ENCODE results near the gene KIF26B.

KIF26B gene

DNA sequence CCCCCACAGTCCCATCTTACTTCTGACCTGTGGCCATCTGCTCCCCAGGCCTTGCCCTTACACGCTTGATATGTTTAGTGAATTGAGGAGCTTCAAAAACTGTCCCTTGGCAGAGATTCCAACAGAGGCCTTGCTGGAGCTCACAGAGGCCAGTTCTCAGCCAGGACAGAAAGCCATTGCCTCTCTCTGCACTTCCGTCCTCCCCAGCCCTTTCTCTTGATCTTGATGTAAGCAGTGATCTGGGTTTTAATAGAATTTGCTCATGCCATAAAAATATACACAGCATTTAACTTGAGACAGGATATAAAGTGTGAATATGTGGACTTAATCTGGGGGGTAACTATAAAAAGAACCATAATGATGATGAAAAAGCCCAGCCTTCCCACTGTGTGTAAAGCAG, 453.5 kb downstream of the KIF26B start:
- DNase-seq, result no peak

DNA sequence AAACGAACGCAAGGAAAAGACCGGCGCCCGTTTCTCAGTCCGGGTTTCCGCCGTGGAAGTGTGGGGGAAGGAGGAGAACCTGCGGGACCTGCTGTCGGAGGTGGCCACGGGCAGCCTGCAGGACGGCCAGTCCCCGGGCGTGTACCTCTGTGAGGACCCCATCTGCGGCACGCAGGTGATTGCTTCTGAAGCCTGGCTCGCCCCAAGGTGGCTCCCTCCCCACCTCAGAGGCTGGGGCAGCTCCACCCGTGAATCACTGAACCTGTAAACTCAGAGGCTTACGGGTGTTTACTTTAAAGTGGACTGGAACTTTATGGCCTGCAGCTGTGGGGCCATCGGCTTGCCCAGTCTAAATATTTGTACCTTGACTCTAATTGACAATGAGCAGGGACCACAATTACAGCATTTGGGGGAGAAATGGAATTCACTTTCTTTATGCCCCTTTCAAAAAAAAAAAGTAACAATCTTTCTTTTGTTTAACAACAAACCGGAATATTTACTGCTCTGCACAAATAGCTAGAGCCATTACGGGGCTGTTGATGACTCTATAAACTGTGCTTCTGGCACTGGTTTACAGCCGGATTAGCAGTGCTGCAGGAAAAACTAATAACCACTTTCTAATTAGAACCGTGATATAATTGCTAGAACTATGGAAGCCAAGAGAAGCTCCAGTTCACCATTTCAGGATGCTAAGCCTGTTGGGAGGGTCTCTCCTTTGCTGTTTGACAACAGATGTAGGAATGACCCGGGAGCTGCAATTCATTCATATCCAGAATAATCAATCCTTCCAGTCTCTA, 454.8 kb downstream of the KIF26B start:
- no peak for DNase-seq

DNA sequence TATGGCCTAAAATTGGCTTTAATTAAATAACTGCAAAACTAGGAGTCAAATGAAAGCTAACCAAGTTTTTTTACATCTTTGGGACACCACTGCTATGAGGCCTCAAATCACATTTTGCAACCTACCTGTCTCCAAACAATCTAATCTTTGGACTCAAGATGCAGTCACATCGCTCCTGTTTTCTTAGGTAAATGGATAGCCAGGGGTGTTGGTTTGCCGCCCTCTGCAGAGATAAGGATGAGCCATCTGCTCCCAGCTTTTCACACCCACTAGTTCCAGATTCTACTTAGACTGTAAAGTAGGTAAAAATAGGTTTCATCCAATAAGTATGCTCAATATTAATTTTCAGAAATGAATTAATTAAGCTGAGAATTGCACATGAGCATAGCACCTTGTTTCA, 456.5 kb downstream of the KIF26B start:
- DNase-seq, result no peak

DNA sequence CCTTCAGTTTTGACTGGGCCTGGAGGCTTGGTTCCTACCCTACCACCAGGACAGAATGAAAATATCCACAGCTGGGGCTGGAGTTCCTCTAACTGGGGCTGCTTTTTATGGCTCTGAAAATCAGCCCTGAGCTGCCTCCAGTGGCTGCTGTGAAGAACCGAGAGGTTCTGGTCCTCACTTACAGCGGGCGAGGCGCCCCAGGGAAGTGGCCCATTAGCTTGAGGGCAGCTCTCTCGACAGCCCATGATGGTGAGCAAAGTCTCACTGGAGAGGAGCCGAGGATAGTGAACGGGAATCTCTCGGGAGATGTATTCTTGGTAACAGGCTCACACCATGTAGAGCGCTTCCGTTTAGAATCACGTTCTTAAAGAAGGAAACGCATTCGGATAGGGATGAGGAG, 459.7 kb downstream of the KIF26B start:
- no peak for DNase-seq

DNA sequence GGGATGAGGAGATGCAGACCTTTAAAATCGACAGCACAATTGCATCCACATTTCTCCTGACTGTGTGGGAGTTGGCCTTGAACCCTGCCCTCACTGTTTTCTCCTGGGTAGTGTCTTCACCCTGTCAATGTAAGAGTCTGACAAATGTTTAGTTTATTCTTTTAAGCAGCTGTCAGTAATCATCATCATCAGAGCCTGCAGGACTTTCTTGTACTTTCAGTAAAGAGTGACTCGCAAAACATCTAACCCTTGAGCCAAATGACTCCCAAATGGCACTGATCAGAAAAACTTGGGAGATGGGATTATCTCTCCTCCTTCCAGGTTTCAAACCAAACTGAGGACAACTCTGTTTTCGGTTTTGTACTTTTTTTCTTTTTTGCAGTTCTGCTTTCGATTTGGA, 460.2 kb downstream of the KIF26B start:
- DNase-seq, result no peak

DNA sequence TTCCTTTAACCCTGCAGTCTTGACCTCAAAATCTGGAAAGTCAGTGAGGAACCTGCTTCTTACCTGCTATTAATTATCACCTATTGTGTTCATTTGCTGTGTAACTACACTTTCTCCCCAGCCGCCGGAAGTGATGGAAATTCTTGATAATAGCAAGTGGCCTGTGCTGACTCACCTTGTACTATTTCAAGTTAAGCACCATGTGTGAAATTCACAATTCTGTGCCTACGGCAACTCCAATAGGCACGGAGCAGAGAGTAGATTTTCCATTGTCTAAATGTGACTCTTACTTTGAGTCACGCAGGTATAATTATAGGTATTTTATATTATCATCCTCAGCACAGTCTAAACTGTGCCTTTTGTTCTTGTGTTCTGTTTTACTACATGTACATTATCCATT, 466.8 kb downstream of the KIF26B start:
- peak in 1 of 2 donors; percentile 8 for DNase-seq

DNA sequence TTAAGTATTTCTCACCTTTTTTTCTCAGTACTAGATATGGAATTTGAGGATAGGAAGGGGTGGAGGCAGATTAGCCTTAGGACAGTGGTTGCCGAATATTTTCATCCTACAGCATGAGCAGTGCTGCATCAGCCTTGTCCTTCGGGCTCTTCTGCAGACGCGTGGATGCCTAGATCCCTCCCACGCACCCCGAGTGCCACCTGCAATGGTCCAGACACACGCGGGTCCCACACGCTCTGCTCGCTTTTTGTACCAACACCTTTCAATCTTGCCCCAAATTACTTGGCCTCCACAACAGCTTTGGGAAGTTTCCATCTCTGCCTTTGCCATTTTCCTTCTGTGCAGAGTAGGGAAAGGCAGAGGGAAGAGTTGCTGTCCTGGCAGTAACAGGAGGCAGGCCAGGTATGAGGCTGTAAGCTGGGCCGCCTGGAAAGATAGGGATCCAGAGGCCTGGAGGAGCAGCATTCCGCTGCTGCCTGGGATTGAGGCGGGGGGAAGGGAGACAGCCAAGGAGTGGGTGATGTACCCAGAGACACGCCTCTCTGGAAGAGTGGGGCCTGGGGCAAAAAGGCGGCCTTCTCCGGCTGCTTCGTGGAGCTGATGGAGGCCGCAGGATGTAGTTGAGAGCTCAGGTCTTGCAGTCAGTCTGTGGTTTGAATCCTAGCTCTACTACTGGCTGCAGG, 467.7 kb downstream of the KIF26B start:
- DNase-seq, result no peak

DNA sequence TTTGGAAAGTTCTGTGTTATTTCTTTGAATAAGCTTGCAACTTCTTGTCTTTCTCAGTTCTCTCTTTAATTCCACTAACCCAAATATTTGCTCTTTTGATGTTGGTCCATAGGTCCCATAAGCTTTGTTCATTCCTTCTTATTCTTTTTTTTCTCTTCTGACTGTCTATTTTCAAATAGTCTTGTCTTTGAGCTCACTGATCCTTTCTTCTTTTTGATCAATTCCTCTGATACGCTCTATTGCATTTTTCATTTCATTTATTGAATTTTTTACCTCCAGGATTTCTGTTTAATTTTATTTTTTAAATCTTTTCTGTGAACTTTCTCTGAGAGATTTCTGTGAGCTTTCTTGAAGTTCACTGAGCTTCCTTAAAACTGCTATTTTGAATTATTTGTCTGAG, 486.6 kb downstream of the KIF26B start:
- DNase-seq, result no peak

DNA sequence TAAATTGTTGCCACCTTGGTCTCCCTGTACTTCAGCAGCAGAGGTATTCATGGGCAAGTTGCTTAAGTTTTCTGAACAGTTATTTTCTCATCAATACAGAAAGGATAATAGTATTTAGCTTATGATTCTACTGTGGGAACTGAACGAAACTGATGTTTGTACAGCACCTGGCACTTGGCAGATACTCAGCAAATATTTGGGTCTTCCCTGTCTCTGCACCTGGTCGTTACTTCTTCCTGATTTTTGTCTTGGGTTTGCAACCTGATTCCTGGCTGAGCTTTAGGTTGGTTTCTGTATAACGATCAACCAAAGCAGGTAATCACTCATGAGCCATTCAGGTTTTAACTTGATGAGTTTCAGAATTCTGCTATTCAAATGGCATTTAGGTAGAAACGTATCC, 490.6 kb downstream of the KIF26B start:
- DNase-seq, result no peak

DNA sequence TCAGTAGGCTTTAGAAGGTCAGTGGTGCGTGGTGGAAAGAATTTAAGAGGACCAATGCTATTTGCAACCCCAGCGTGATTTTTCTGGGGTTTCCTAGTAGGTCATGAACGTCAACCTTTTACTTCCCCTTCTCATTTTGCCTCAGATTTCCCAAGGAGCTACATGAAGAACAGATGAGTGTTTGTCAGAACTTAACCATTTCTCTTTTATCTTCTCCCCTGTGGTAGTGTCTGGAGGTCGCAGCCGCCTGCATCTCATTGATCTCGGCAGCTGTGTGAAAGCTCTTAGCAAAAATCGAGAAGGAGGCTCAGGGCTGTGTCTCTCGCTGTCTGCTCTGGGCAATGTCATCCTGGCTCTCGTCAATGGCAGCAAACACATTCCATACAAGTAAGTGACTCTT, 491.1 kb downstream of the KIF26B start:
- no peak for DNase-seq

DNA sequence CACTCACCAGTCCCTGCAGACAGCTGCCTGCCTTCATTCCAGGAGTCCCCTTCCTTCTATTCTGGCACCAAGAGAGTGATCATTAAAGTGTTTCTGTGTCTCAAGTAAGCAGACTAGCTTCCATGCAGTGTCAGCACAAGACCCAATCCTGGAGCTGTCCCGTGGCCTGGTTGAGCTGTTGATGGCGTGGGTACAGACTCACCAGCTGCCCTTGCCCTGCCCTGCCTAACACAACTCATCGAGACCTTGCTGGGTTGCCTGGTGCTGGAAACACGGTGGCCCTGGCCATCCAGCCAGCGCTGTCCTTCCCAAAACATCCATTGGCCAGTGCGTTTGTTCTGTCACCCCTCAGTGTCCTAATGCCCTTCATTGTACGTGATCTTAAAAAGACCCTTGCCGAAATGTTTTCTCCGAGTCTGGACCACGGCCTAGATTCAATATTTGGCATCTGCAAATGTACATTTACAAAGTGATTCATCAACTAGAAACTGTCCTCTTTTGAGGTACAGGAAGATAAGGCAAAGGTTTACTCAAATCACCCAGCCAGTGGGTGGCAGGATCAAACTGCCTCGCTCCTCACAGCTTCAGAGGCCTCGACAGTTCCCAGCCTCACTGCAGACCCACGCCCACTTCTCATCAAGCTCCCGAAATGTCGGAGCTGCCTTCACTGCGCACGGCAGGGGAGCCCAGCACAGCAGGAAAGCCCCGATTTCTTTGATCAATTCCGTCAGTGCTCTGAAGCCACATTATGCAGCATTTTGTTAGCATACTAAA, 494.2 kb downstream of the KIF26B start:
- DNase-seq, result peak in 1 of 2 donors; percentile 8

DNA sequence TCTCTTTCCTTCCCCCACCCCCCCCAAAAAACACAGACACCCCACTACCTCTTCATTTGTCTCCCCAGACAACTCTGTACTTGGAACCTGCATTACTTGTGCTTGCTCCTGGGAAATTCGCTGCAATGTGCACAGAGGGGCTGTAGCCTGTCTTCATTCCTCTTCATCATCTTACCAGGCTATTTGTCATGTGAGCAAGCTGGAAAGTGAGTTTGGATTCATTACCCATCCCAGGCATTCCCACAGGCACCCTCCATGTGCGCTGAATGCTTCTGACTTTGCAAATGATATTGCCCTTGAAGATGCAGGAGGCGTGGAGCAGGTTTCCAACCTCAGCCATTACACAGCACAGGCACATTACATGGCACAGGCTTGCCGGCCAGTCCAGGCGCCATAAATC, 494.9 kb downstream of the KIF26B start:
- no peak for DNase-seq

DNA sequence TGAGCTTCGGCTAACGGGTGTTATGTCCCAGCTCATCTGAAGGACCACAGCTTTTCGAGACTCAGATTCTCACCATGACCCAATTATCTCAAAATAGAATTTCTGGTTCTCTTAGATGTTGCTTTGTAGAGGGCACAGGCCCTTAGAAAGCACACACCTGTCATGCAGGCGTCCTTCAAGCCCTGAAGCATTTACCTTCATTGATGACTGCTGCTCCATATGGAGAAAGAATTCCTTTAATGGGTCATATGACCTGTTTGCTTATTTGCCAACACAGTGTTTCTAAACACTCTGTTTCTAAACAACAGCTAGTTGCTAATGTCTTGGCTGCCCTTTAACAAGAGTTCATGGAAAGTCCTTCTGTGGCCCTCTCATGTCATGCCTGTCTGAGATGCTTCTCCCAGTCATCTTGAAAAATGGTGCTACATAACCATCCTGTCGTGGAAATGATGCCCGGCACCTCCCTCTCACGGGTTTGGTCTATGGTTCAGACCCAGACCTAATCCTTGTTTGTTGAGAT, 495.7 kb downstream of the KIF26B start:
- no peak for DNase-seq

DNA sequence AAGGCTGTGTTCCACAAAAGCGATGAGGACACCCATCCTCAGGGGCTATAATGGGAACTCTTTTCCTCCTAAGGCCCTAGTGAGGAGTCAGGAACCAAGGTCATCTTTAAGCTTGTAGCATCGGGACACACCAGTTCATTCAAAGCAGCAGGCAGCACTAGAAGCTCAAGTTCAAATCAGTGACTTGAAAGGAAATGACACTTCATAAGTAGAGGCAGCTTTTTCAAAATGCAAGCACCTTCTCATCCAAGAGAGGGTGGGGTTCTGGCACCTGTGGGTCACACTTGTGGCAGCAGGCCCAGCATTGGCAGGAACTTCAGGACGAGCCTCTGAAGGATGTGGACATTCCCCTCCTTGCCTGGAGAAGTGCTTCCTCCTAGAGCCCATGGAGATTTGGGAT, 496.3 kb downstream of the KIF26B start:
- DNase-seq, result no peak

DNA sequence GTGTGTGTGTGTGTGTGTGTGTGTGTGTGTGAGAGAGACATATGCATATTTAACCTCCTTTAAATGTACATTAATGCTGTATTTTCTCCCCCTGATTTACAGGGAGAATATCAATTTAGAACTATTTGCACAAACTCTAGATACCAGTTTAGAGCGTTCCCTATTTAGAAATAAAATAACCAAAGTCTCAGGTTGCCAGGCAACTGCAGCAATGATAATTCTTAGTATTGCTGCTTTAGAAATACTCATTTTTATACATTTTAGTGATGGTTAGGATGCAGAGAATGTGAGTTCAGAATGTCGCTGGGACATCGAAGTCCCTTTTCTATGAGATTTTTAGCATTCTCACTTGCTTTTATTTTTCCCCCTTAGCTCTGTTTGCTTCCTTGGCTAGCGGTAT, 497.3 kb downstream of the KIF26B start:
- DNase-seq, result no peak

DNA sequence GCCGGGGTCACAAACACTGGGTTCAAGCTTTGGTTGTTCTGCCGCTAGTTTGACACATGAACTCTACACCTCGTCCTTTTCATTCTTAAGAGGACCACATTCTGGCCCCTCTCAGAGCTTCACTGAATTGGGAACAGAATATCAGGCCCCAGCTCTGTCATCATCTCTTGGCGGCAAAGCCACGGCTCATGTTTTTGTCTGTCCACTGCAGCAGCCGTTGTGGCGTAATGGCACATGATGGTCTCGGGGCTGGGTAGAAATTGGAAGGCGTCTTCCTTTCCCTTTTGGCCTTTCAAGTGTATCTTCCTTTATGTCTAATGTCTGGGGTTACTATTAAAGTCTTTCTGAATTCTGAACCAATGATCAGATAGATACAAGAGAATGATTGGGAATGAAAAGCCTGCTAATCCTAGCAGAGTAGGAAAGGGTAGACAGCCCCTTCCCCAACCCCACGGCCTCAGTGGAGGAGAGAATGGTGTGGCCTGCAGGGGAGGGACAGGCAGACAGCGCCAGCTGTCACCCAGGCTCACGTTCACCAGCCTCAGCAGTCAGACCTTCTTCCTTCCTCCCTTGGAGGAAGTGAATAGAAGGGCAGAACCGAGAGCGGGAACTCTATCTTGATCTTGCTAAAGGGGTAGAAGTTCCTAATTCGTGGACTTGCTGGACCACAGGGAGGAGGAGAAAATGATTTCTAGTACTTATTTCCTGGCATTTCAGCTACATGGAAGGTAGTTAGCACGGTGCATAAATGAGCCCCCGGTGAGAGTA, 498.1 kb downstream of the KIF26B start:
- no peak for DNase-seq

DNA sequence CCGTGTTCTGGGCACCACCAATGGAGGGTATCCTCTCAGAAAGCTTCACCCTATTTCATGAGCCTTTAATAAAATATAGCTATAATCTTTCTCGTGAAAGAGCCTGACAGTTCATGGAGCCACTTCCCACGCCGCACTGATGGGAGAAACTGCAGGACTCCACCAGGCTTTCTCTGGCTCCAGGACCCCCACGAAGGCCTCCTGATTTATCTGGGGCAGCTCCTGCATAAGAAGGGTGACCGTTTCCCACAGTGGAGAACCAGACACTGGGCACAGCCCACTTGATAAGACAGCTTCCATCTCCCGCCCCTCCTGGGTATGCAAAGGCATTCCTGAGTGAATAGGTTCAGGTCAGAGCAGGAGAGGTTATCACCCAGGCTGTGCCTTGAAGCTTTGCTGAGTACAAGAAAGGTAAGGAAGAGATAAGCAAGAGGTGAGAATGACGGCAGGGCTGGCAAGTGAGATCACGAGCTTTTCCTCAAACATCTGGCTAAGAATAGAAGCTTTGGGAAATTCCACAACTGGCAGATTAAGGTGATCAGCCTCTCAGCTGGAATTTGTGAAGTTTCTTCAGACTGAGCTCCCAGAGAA, 499.8 kb downstream of the KIF26B start:
- no peak for DNase-seq

DNA sequence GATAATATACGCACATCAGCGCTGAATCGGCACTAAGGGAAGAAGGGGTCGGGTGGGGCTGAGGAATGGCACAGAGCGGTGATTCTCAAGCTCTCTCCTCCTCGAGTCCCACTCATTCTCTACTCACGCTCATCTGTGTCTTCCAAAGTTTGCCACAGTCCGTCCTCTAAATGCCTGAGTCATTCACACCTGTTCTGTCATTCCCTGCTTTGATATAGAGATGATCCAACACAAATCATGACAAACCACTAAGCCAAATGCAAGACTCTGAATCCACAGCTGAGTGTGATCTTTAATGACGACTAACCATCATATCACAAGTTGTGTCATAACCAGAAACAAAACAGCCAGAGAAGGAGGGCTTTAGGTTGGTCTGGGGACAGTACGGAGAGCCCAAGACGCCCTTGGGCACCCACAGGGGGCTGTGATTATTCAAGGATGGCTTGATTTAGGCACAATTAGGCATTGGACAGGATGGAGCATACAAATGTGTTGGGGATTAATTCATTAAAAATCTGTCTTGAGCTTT, 501.5 kb downstream of the KIF26B start:
- no peak for DNase-seq

DNA sequence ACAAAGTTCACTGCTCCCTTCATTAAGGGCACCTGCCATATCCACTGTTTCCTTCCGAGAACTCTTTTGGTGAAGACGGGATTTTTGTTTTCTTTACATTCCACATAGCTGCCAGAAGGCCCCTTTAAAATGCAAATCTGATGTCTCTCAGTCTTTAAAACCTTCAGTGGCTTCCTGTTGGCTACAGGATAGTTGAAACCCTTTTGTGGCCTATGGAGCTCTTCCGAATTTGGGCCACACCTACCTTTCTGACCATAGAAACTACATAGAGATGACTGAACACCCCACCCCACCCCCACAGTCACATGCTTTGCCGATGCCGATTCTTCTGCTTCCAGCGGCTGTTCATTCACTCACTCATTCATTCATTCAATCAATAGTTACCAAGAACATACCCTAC, 502.6 kb downstream of the KIF26B start:
- DNase-seq, result no peak

DNA sequence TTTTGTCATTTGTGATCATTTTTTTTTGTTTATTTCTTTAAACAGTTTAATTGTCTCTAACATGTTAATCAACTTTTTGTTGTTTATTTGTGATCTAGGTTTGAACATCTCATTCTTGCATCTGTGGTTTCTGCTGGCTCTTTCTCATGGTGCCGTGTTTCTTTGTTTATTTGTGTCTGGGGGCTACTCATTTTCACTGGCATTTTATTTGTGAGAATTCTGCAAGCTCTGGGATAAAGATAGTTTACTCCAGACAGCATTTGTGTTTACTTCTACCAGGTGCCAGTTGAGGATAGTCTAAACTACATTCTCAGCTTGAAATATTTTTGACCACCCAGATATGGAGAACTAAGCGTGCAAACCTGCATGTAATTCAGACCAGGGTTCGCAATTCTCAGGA, 508.6 kb downstream of the KIF26B start:
- no peak for DNase-seq

DNA sequence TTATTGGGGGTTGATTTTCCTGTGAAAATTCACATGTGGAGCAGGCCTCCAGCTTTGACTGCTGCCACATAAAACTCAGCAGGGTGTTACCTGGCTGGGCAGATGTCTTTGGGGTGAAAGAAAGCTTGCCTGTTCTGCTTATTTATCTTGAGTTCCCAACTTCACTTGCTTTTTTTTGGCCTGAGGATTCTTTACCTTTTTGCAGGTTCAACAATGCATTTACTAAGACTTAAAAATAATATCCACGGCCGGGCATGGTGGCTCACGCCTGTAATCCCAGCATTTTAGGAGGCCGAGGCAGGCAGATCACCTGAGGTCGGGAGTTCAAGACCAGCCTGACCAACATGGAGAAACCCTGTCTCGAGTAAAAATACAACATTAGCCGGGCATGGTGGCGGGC, 509.1 kb downstream of the KIF26B start:
- DNase-seq, result no peak

DNA sequence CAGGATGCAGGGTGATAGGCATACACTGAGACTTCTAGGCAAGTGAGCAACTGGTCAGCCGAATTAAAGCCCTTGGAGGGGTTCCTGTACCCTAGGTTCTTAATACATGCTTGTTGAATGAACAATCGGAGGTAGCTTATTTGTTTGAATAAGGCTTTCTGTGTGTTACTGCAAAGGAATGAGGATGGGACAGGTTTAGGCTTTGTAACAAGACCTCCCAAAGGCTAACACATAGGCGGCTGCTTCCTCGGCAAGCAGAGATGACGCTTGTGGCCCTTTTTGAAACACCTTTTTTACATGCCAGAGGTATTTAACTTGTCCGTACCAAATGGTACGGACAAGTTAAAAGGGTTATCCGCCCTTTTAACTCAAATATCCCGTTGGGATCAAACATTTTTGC, 511.6 kb downstream of the KIF26B start:
- DNase-seq, result no peak
